PC-9 (cell line): ENCODE results near the gene PTAFR. TPM values are rescaled to one million over a fixed set of nuclear protein-coding genes. Genes with fewer than 3 reads are reported as not detected.

ENCODE experiments used
- BruUV-seq: library from RNA; stranded (reverse); fragments of 400-500 nt; replicated peaks from 2 replicates; lab custom pipeline; 2021; lab: Mats Ljungman, UMichigan
- CTCF ChIA-PET: fragments of 300-600 bp; sonication (Branson Sonifier 250); formaldehyde crosslinking; loops from one replicate; lab custom pipeline; 2022; ENCODE audit warnings: antibody characterized with exemption; lab: Charles Lee
- POLR2A ChIA-PET: fragments of 300-600 bp; sonication (Branson Sonifier 250); formaldehyde crosslinking; loops from one replicate; lab custom pipeline; 2022; ENCODE audit warnings: antibody characterized with exemption; ENCODE audit not compliant: unreplicated experiment; lab: Charles Lee
- DNase-seq, 2 experiments: peaks; one replicate each; pipeline versions ENCODE4 v3.0.0 to v3.0.0-alpha.2; 2015 to 2022; ENCODE audit warnings: mixed read lengths in 1 of 2
- H2AFZ ChIP-seq: fragments of 200-600 bp; sonication (generic); 2 replicates; pipeline ENCODE4 v1.8.1; 2017; ENCODE audit warnings: antibody characterized with exemption
- H3F3A ChIP-seq: fragments of 200-600 bp; sonication (generic); 2 replicates; pipeline ENCODE4 v1.8.1; 2017; ENCODE audit warnings: antibody characterized with exemption, mild to moderate bottlenecking, low read depth; ENCODE audit not compliant: insufficient read depth
- H3K27ac ChIP-seq: fragments of 200-600 bp; sonication (generic); 2 replicates; pipeline ENCODE4 v1.6.1; 2016; ENCODE audit warnings: mixed run types
- H3K27me3 ChIP-seq: fragments of 200-600 bp; sonication (generic); 2 replicates; pipeline ENCODE4 v1.6.1; 2016; ENCODE audit warnings: low read depth, mixed run types; ENCODE audit not compliant: insufficient read depth
- H3K36me3 ChIP-seq: fragments of 200-600 bp; sonication (generic); 2 replicates; pipeline ENCODE4 v1.6.1; 2016; ENCODE audit warnings: low read depth, mixed run types
- H3K4me1 ChIP-seq: fragments of 200-600 bp; sonication (generic); replicated peaks from 2 replicates; pipeline ENCODE4 v1.6.1; 2016; ENCODE audit warnings: mixed run types; ENCODE audit not compliant: insufficient read depth
- H3K4me2 ChIP-seq: fragments of 200-600 bp; sonication (generic); 2 replicates; pipeline ENCODE4 v1.6.1; 2017; ENCODE audit warnings: mixed run types
- H3K4me3 ChIP-seq: fragments of 200-600 bp; sonication (generic); 2 replicates; pipeline ENCODE4 v1.6.1; 2016; ENCODE audit warnings: mixed run types
- H3K79me2 ChIP-seq: fragments of 200-600 bp; sonication (generic); 2 replicates; pipeline ENCODE4 v1.6.1; 2017; ENCODE audit warnings: low read depth, mixed run types
- H3K9me2 ChIP-seq: fragments of 200-600 bp; sonication (generic); 2 replicates; pipeline ENCODE4 v1.8.1; 2017; ENCODE audit warnings: mild to moderate bottlenecking; ENCODE audit not compliant: insufficient read depth
- H3K9me3 ChIP-seq: fragments of 200-600 bp; sonication (generic); 2 replicates; pipeline ENCODE4 v1.8.1; 2016; ENCODE audit warnings: low read depth; ENCODE audit not compliant: insufficient read depth
- H4K20me1 ChIP-seq: fragments of 200-600 bp; sonication (generic); 2 replicates; pipeline ENCODE4 v1.8.1; 2017; ENCODE audit not compliant: insufficient read depth
- CTCF ChIP-seq: fragments of 200-600 bp; sonication (generic); conservative IDR thresholded peaks from 2 replicates; pipeline ENCODE4 v1.6.1; 2017; ENCODE audit warnings: mixed run types, antibody characterized with exemption, mild to moderate bottlenecking, moderate library complexity
- EZH2 ChIP-seq: fragments of 200-600 bp; sonication (generic); IDR thresholded peaks from 2 replicates; pipeline ENCODE4 v1.8.0; 2017; ENCODE audit warnings: antibody characterized with exemption, low read depth
- intact Hi-C: fragments of 100-400 bp; cut with micrococcal nuclease; formaldehyde crosslinking; loops from one replicate; pipeline ENCODE4 v1.10.0; 2022; ENCODE audit not compliant: unreplicated experiment
- total RNA-seq: library from RNA; stranded (reverse); gene quantifications from 2 replicates; pipeline ENCODE4 v1.2.3, GENCODE V29; 2021

PTAFR gene
- total RNA-seq, 1 experiment from 2014 or later: 12.2 TPM

- CTCF ChIA-PET: no interaction called here
- 0 out of 2 replicates have a peak, but pooled peaks cover under 1% of the 10 kb centered on the region for H3K4me1 ChIP-seq
- no peaks in the 10 kb centered on the region for H3K9me3 ChIP-seq
- no peak overlapping the region for H3K27ac ChIP-seq
- no peaks in the 10 kb centered on the region for H3K36me3 ChIP-seq
- no peaks in the 10 kb centered on the region for H4K20me1 ChIP-seq
- no peak for DNase-seq
- H3K9me2 ChIP-seq: no peaks in the 10 kb centered on the region
- POLR2A ChIA-PET: no interaction called here
- TF ChIP-seq EZH2: no peak
- TF ChIP-seq CTCF: no peak
- no peak overlapping the region for H3K4me2 ChIP-seq
- H3K79me2 ChIP-seq: no peaks in the 10 kb centered on the region
- no peak overlapping the region for H3K4me3 ChIP-seq
- no peak overlapping the region for H2AFZ ChIP-seq
- H3K27me3 ChIP-seq: no peaks in the 10 kb centered on the region
- 0 out of 2 replicates have a peak, but pooled peaks cover 5% of the 10 kb centered on the region for H3F3A ChIP-seq
- intact Hi-C loops: loop anchor here (10.0 kb wide), 1 partner anchor 205 kb away; no protein-coding TSS in a partner anchor
- BruUV-seq: no TSS peak
Observed at GRCh38 chr1:28199328-28200233, 23.1 kb upstream of the PTAFR start.

- POLR2A ChIA-PET: interaction anchor here (0.9 kb wide), 1 partner anchor 62 kb away, joined by 7 read pairs; no protein-coding TSS in a partner anchor
- H3K27ac ChIP-seq: no peak overlapping the region
- no TSS peak for BruUV-seq
- no peak overlapping the region for H2AFZ ChIP-seq
- DNase-seq: no peak
- no peaks in the 10 kb centered on the region for H3K36me3 ChIP-seq
- H3K4me3 ChIP-seq: no peak overlapping the region
- H3K9me2 ChIP-seq: no peaks in the 10 kb centered on the region
- no peaks in the 10 kb centered on the region for H3K27me3 ChIP-seq
- no peak overlapping the region for H3K4me2 ChIP-seq
- no peaks in the 10 kb centered on the region for H3K79me2 ChIP-seq
- intact Hi-C loops: loop anchor here (1.0 to 2.0 kb wide), 2 partner anchors 69 to 107 kb away; no protein-coding TSS in a partner anchor
- H3K9me3 ChIP-seq: no peaks in the 10 kb centered on the region
- no peak for TF ChIP-seq CTCF
- no peak for TF ChIP-seq EZH2
- H4K20me1 ChIP-seq: no peaks in the 10 kb centered on the region
- 0 out of 2 replicates have a peak, but pooled peaks cover 8% of the 10 kb centered on the region for H3F3A ChIP-seq
- CTCF ChIA-PET: no interaction called here
- H3K4me1 ChIP-seq: peaks cover 14% of the 10 kb centered on the region; the same call in 1 of the 2 replicates
Observed at GRCh38 chr1:28197682-28198415, 21.4 kb upstream of the PTAFR start.

GRCh38 chr1:28196330-28196729, 19.8 kb upstream of the PTAFR start:
- BruUV-seq: no TSS peak
- H3K27me3 ChIP-seq: no peaks in the 10 kb centered on the region
- H3K27ac ChIP-seq: no peak overlapping the region
- intact Hi-C loops: loop anchor here (2.0 kb wide), 1 partner anchor 106 kb away; no protein-coding TSS in a partner anchor
- no peak for TF ChIP-seq EZH2
- TF ChIP-seq CTCF: no peak
- no peak overlapping the region for H2AFZ ChIP-seq
- H3K79me2 ChIP-seq: no peaks in the 10 kb centered on the region
- 0 out of 2 replicates have a peak, but pooled peaks cover 8% of the 10 kb centered on the region for H3F3A ChIP-seq
- peaks cover 20% of the 10 kb centered on the region for H3K4me1 ChIP-seq
- DNase-seq: no peak
- no peaks in the 10 kb centered on the region for H3K36me3 ChIP-seq
- no peaks in the 10 kb centered on the region for H3K9me3 ChIP-seq
- no peaks in the 10 kb centered on the region for H3K9me2 ChIP-seq
- CTCF ChIA-PET: interaction anchor here (0.6 kb wide), 1 partner anchor 178 kb away, joined by 7 read pairs; no protein-coding TSS in a partner anchor
- no peak overlapping the region for H3K4me3 ChIP-seq
- H3K4me2 ChIP-seq: no peak overlapping the region
- H4K20me1 ChIP-seq: no peaks in the 10 kb centered on the region
- POLR2A ChIA-PET: interaction anchor here (0.6 kb wide), 1 partner anchor 447 kb away, joined by 4 read pairs; the partner anchor contains the start of gene TAF12
